Bronchial epithelial cell (primary cell): ENCODE results near the gene FLOT2. TPM values are rescaled to one million over a fixed set of nuclear protein-coding genes. Genes with fewer than 3 reads are reported as not detected.
A peak's percentile ranks its signal among the peaks of the same experiment; 100 is the strongest.
"Not testable (repeated sequence)": the region's sequence is repeated elsewhere in the genome, so short reads cannot be mapped to it uniquely, and the experiment has no call there.

Experiments
- DNase-seq: peaks from one replicate; pipeline ENCODE4 v3.0.0-alpha.2; 2010; ENCODE audit warnings: low read depth
- FAIRE-seq: peaks from 2 replicates; lab custom pipeline; 2011; peaks lifted over from hg19 to GRCh38; lab: Jason Lieb, UNC
- H3K27me3 ChIP-seq: 2 replicates; pipeline ENCODE4 v1.5.1; 2011; ENCODE audit warnings: low read length; ENCODE audit not compliant: control insufficient read depth, insufficient read depth
- H3K36me3 ChIP-seq: 2 replicates; pipeline ENCODE4 v1.5.1; 2011; ENCODE audit warnings: low read length; ENCODE audit not compliant: control insufficient read depth, insufficient read depth
- H3K4me3 ChIP-seq: 2 replicates; pipeline ENCODE4 v1.5.1; 2011; ENCODE audit warnings: mild to moderate bottlenecking, low read depth, low read length, control low read depth
- CTCF ChIP-seq: IDR thresholded peaks from 2 replicates; pipeline ENCODE4 v1.5.1; 2011; ENCODE audit warnings: mild to moderate bottlenecking, moderate library complexity, low read length, control low read depth, inconsistent platforms; ENCODE audit not compliant: insufficient read depth, severe bottlenecking
- total RNA-seq: library from RNA; depleted of rRNA; stranded (reverse); fragments of >200 nt; gene quantifications from 2 replicates; pipeline ENCODE4 v1.2.1, GENCODE V29; 2014

Gene FLOT2
- total RNA-seq, 1 donor from 2014 or later, result 24.5 TPM

DNA sequence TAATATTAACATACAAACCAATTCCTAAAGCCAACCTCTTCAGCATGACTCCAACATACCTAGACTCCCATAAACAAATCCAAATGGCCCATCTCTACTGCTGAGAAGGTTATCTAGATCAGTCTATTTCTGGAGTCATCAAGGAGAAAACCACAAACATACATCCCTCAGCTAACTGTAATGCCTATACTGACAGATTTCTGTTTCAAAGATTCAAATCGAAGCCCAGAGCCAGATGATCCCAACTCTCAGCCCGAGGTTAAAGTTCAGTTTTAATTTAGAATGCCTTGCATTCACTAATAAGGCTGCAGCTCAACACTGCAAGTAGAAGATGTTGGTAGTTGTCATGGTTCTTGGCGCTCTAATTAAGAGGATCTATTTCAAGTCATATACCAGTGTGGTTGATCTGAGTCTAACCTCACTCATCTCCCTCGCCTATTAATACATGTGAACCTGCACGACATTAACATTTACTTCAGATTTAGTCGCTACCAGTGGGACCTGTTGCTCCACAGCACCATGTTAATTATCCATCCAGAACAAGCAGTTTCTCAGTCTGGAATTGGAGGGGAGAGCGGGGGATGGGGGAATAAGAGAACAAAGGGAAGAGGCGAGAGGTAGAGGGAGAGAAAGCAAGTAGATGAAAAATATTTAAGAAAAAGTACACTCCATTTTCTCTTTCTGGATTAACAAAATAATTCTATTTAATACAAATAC lies 38.4 kb upstream of the FLOT2 start:
- DNase-seq (no peak), FAIRE-seq (no peak)
- TF ChIP-seq CTCF, result no peak
- H3K27me3 ChIP-seq, result no peaks in the 10 kb centered on the region
- no peaks in the 10 kb centered on the region for H3K36me3 ChIP-seq
- H3K4me3 ChIP-seq, result no peak overlapping the region

DNA sequence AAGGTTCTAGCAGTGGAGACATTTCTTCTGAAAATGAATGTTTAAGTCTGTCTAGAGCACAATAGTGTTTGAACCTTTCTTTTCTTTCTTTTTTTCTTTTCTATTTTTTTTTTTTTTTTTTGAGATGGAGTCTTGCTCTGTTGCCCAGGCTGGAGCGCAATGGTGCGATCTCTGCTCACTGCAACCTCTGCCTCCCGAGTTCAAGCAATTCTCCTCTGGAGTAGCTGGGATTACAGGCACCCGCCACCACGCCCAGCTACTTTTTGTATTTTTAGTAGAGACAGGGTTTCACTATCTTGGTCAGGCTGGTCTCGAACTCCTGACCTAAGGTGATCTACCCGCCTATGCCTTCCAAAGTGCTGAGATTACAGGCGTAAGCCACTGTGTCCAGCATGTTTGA lies 37.0 kb upstream of the FLOT2 start:
- DNase-seq, FAIRE-seq, H3K27me3 ChIP-seq, H3K4me3 ChIP-seq, H3K36me3 ChIP-seq: not testable (repeated sequence)

- DNase-seq (no peak), FAIRE-seq (no peak)
- Histone ChIP-seq H3K27me3 (no peaks in the 10 kb centered on the region), H3K36me3 (peaks cover 3% of the 10 kb centered on the region), H3K4me3 (no peak overlapping the region)
- no peak for TF ChIP-seq CTCF
These were observed 32.3 kb upstream of the FLOT2 start for GRCh38 chr17:28929787-28930186.

DNA sequence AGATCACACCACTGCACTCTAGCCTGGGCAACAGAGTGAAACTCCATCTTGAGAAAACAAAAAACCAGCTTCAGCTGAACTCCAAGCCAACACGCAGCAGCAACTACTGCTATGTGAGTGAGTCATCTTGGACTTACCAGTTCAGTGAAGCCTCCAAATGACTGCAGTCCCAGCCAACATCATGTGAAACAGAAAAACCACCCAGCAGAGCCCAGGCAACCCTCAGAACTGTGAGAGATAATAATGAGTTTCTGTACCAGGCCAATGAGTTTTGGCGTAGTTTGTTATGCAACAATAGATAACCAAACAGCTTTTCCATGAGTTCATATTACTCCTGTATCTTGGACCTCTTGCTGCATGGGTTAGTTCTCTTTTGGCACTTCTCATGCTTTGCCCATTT lies 30.5 kb upstream of the FLOT2 start:
- H3K36me3 ChIP-seq, result peaks cover 10% of the 10 kb centered on the region
- H3K4me3 ChIP-seq, result no peak overlapping the region
- FAIRE-seq (no peak), DNase-seq (peak; percentile 50)
- no peak for TF ChIP-seq CTCF
- H3K27me3 ChIP-seq, result no peaks in the 10 kb centered on the region

DNA sequence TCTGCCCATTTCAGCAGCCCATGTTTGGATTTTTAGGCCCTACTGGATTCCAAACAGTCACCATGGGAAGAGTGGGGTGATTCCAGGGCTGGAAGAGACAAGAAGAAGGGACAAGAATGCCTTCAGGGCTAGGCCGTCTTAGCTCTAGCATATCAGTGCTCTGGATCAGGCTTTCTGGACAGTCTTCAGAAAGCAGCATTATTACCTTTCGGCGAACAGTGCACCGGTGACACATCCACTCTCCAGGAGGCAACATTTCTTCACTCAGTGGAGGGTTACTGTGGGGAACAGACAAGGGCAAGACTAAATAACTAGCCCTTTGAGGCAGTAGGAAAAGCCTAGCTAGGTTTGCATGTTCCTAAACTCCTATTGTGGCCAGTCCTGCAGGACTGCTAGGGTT lies 29.3 kb upstream of the FLOT2 start:
- FAIRE-seq, result no peak

GRCh38 chr17:28926366-28926765 lies 28.8 kb upstream of the FLOT2 start:
- FAIRE-seq (no peak), DNase-seq (no peak)
- no peak for TF ChIP-seq CTCF
- Histone ChIP-seq H3K4me3 (no peak overlapping the region), H3K36me3 (peaks cover 17% of the 10 kb centered on the region), H3K27me3 (no peaks in the 10 kb centered on the region)

More for the DNA sequence above, 29.3 kb upstream of the FLOT2 start:
- no peak for DNase-seq
- Histone ChIP-seq H3K4me3 (no peak overlapping the region), H3K36me3 (peaks cover 13% of the 10 kb centered on the region), H3K27me3 (no peaks in the 10 kb centered on the region)
- TF ChIP-seq CTCF, result no peak
